Vagina (tissue), 2 donors: ENCODE measurements around the gene AMZ1.

ENCODE experiments used
- POLR2A ChIP-seq, 2 donors: fragments of 450-650 bp; IDR thresholded peaks; one replicate each; pipeline ENCODE4 v1.6.1; 2017; ENCODE audit warnings: antibody characterized with exemption in 2 of 2, mild to moderate bottlenecking in 2 of 2, moderate library complexity in 2 of 2
- POLR2AphosphoS5 ChIP-seq, 2 donors: sonication (generic); formaldehyde crosslinking; IDR thresholded peaks; one replicate each; pipeline ENCODE4 v1.9.0; 2017; ENCODE audit warnings: antibody characterized with exemption in 2 of 2, mild to moderate bottlenecking in 2 of 2, low read depth in 1 of 2; ENCODE audit not compliant: insufficient read depth in 1 of 2
- TF ChIP-seq, protein P1 (sequence below), 3 experiments: fragments of 450-650 bp in 2 of 3; fragments of 200-600 bp in 1 of 3; sonication (generic) in 1 of 3; IDR thresholded peaks; one replicate each; pipeline ENCODE4 v1.5.1; 2017 to 2019; ENCODE audit warnings: antibody characterized with exemption in 3 of 3, mild to moderate bottlenecking in 2 of 3, moderate library complexity in 2 of 3

DNA sequence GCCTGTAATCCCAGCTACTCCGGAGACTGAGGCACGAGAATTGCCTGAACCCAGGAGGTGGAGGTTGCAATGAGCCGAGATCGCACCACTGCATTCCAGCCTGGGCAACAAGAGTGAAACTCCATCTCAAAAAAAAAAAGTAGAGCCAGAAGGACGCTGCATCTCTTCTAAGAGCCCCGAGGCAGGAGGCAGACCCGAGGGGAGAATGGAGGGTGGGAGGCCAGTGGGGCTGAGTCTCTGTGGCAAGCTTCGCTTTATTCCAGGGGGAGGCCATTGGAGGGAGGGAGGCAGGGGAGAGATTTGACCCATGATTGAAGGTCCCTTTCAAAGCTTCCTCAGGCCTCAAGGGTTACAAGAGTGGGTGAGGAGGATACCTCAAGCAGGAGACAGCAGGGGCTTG lies 37.6 kb upstream of the AMZ1 start:
- TF ChIP-seq, protein P1, sequence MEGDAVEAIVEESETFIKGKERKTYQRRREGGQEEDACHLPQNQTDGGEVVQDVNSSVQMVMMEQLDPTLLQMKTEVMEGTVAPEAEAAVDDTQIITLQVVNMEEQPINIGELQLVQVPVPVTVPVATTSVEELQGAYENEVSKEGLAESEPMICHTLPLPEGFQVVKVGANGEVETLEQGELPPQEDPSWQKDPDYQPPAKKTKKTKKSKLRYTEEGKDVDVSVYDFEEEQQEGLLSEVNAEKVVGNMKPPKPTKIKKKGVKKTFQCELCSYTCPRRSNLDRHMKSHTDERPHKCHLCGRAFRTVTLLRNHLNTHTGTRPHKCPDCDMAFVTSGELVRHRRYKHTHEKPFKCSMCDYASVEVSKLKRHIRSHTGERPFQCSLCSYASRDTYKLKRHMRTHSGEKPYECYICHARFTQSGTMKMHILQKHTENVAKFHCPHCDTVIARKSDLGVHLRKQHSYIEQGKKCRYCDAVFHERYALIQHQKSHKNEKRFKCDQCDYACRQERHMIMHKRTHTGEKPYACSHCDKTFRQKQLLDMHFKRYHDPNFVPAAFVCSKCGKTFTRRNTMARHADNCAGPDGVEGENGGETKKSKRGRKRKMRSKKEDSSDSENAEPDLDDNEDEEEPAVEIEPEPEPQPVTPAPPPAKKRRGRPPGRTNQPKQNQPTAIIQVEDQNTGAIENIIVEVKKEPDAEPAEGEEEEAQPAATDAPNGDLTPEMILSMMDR (IDR thresholded peaks at IDR 0.05): no peak
- no peak for TF ChIP-seq POLR2A (IDR thresholded peaks at IDR 0.05)
- no peak for TF ChIP-seq POLR2AphosphoS5 (IDR thresholded peaks at IDR 0.05; ENCODE audit: insufficient read depth in 1 of 2, low read depth in 1 of 2)
